H9 (cell line): Measurements from ENCODE around the gene PIGM. TPM values are rescaled to one million over a fixed set of nuclear protein-coding genes. Genes with fewer than 3 reads are reported as not detected.

Source experiments
- DNase-seq: peaks from one replicate; pipeline ENCODE4 v3.0.0-alpha.2; 2017
- H2AFZ ChIP-seq: one replicate; pipeline ENCODE4 v1.6.1; 2013; ENCODE audit warnings: mild to moderate bottlenecking, low read length, control low read depth, moderate library complexity
- H2AK5ac ChIP-seq: 2 replicates; pipeline ENCODE4 v1.6.1; 2013; ENCODE audit warnings: low read length, control low read depth, mixed read lengths; ENCODE audit not compliant: insufficient read length
- H2BK120ac ChIP-seq: one replicate; pipeline ENCODE4 v1.6.1; 2013; ENCODE audit warnings: low read depth, mild to moderate bottlenecking, low read length, control low read depth, inconsistent platforms; ENCODE audit not compliant: poor library complexity, severe bottlenecking
- H2BK12ac ChIP-seq: 2 replicates; pipeline ENCODE4 v1.6.1; 2013; ENCODE audit warnings: low read length, control low read depth, mixed read lengths, low read depth; ENCODE audit not compliant: insufficient read length
- H2BK15ac ChIP-seq: 2 replicates; pipeline ENCODE4 v1.6.1; 2013; ENCODE audit warnings: low read depth, low read length, control low read depth
- H2BK20ac ChIP-seq: one replicate; pipeline ENCODE4 v1.6.1; 2013; ENCODE audit warnings: low read depth, mild to moderate bottlenecking, low read length, control low read depth, inconsistent platforms; ENCODE audit not compliant: poor library complexity, severe bottlenecking
- H2BK5ac ChIP-seq: 2 replicates; pipeline ENCODE4 v1.6.1; 2013; ENCODE audit warnings: low read length, control low read depth, mixed read lengths; ENCODE audit not compliant: insufficient read length
- H3K14ac ChIP-seq: 2 replicates; pipeline ENCODE4 v1.6.1; 2013; ENCODE audit warnings: low read length, control low read depth; ENCODE audit not compliant: insufficient read depth
- H3K18ac ChIP-seq: 2 replicates; pipeline ENCODE4 v1.6.1; 2013; ENCODE audit warnings: low read depth, mild to moderate bottlenecking, mixed read lengths, low read length, control low read depth; ENCODE audit not compliant: insufficient read length
- H3K23ac ChIP-seq: 2 replicates; pipeline ENCODE4 v1.6.1; 2013; ENCODE audit warnings: low read length, control low read depth, mixed read lengths, low read depth; ENCODE audit not compliant: insufficient read length
- H3K23me2 ChIP-seq: 2 replicates; pipeline ENCODE4 v1.6.1; 2013; ENCODE audit warnings: low read depth, mild to moderate bottlenecking, mixed read lengths, low read length, control low read depth; ENCODE audit not compliant: insufficient read length, poor library complexity, severe bottlenecking
- H3K27ac ChIP-seq: 2 replicates; pipeline ENCODE4 v1.5.1; 2013; ENCODE audit warnings: low read length, control low read depth, mixed read lengths, low read depth; ENCODE audit not compliant: insufficient read length
- H3K27me3 ChIP-seq: 2 replicates; pipeline ENCODE4 v1.6.1; 2013; ENCODE audit warnings: low read length, control low read depth, inconsistent platforms; ENCODE audit not compliant: insufficient read depth
- H3K4ac ChIP-seq: 2 replicates; pipeline ENCODE4 v1.6.1; 2013; ENCODE audit warnings: low read depth, mild to moderate bottlenecking, control low read depth, inconsistent platforms, low read length, moderate library complexity
- H3K4me1 ChIP-seq: 2 replicates; pipeline ENCODE4 v1.6.1; 2013; ENCODE audit warnings: low read length, control low read depth, inconsistent platforms; ENCODE audit not compliant: insufficient read depth
- H3K4me2 ChIP-seq: 2 replicates; pipeline ENCODE4 v1.6.1; 2013; ENCODE audit warnings: low read length, control low read depth, mixed read lengths; ENCODE audit not compliant: insufficient read length, insufficient read depth
- H3K56ac ChIP-seq: 2 replicates; pipeline ENCODE4 v1.6.1; 2013; ENCODE audit warnings: low read depth, mild to moderate bottlenecking, mixed read lengths, low read length, control low read depth; ENCODE audit not compliant: insufficient read length
- H3K79me1 ChIP-seq: 2 replicates; pipeline ENCODE4 v1.6.1; 2013; ENCODE audit warnings: low read depth, mild to moderate bottlenecking, moderate library complexity, low read length, control low read depth, inconsistent platforms; ENCODE audit not compliant: insufficient read depth, poor library complexity, severe bottlenecking
- H3K79me2 ChIP-seq: 2 replicates; pipeline ENCODE4 v1.6.1; 2013; ENCODE audit warnings: low read length, control low read depth, inconsistent platforms; ENCODE audit not compliant: insufficient read depth
- H3K9ac ChIP-seq: 2 replicates; pipeline ENCODE4 v1.6.1; 2013; ENCODE audit warnings: low read length, control low read depth, mixed read lengths; ENCODE audit not compliant: insufficient read length; ENCODE audit errors: extremely low read depth
- H3K9me3 ChIP-seq: one replicate; pipeline ENCODE4 v1.6.1; 2013; ENCODE audit warnings: low read depth, low read length, inconsistent platforms; ENCODE audit not compliant: control insufficient read depth
- H3T11ph ChIP-seq: one replicate; pipeline ENCODE4 v1.6.1; 2013; ENCODE audit warnings: mild to moderate bottlenecking, low read length, control low read depth, inconsistent platforms
- H4K20me1 ChIP-seq: one replicate; pipeline ENCODE4 v1.6.1; 2013; ENCODE audit not compliant: control insufficient read depth, insufficient read length, insufficient read depth
- H4K5ac ChIP-seq: 2 replicates; pipeline ENCODE4 v1.6.1; 2013; ENCODE audit warnings: low read depth, mild to moderate bottlenecking, mixed read lengths, low read length, control low read depth; ENCODE audit not compliant: insufficient read length
- H4K8ac ChIP-seq: replicated peaks from 2 replicates; pipeline ENCODE4 v1.6.1; 2013; ENCODE audit warnings: low read length, control low read depth, mixed read lengths, low read depth; ENCODE audit not compliant: insufficient read length
- H4K91ac ChIP-seq: 2 replicates; pipeline ENCODE4 v1.6.1; 2013; ENCODE audit warnings: low read depth, mild to moderate bottlenecking, moderate library complexity, mixed read lengths, low read length, control low read depth; ENCODE audit not compliant: insufficient read length
- H3K27ac Mint-ChIP-seq, 3 experiments: 2 replicates in 2 of 3; 3 replicates in 1 of 3; pipeline ENCODE4 v1.8.0; 2020 to 2021; ENCODE audit warnings: mixed read lengths in 3 of 3, mild to moderate bottlenecking in 1 of 3, moderate library complexity in 1 of 3
- H3K27me3 Mint-ChIP-seq: 2 replicates; pipeline ENCODE4 v1.8.0; 2021; ENCODE audit warnings: low read depth, mild to moderate bottlenecking, moderate library complexity, mixed read lengths
- H3K36me3 Mint-ChIP-seq, 3 experiments: 2 replicates in 2 of 3; 3 replicates in 1 of 3; pipeline ENCODE4 v1.8.0; 2020 to 2021; ENCODE audit warnings: low read depth in 3 of 3, mixed read lengths in 3 of 3; ENCODE audit not compliant: insufficient read depth in 1 of 3
- H3K4me1 Mint-ChIP-seq, 2 experiments: 2 replicates each; pipeline ENCODE4 v1.8.0; 2020; ENCODE audit warnings: mixed read lengths in 2 of 2
- H3K4me3 Mint-ChIP-seq, 2 experiments: 2 replicates in 1 of 2; 3 replicates in 1 of 2; pipeline ENCODE4 v1.8.0; 2020 to 2021; ENCODE audit warnings: mild to moderate bottlenecking in 2 of 2, mixed read lengths in 2 of 2, moderate library complexity in 1 of 2
- H3K9me3 Mint-ChIP-seq, 2 experiments: 2 replicates in 1 of 2; 3 replicates in 1 of 2; pipeline ENCODE4 v1.8.0; 2020; ENCODE audit warnings: mild to moderate bottlenecking in 2 of 2, mixed read lengths in 2 of 2, moderate library complexity in 1 of 2
- CTCF ChIP-seq: fragments of 200-600 bp; sonication (generic); conservative IDR thresholded peaks from 3 replicates; pipeline ENCODE4 v1.8.0; 2021; ENCODE audit warnings: antibody characterized with exemption, mild to moderate bottlenecking
- WGBS: extraction: QIAGEN DNeasy Blood & Tissue Kit; methylation state at CpG from one replicate; pipeline ENCODE4 v1.1.7; 2013; ENCODE audit warnings: missing lambda C conversion rate, low lambda C conversion rate, mixed read lengths; ENCODE audit not compliant: insufficient read length; ENCODE audit errors: extremely low coverage; 5-methylcytosine and 5-hydroxymethylcytosine counted together
- total RNA-seq: library from RNA; stranded (reverse); gene quantifications from 2 replicates; pipeline ENCODE4 v1.2.1, GENCODE V29; 2021

Gene PIGM
- total RNA-seq, 1 experiment from 2014 or later = 5.9 TPM

GRCh38 chr1:160049101-160049500 lies 17.3 kb upstream of the PIGM start:
- no peak overlapping the region for H3K4ac ChIP-seq
- H2BK5ac ChIP-seq = no peak overlapping the region
- no peak overlapping the region for H4K91ac ChIP-seq
- H3K23ac ChIP-seq = no peak overlapping the region
- H3K79me1 ChIP-seq = no peaks in the 10 kb centered on the region
- Mint-ChIP-seq H3K27ac (no peak overlapping the region), H3K27me3 (peaks cover 20% of the 10 kb centered on the region), H3K9me3 (no peaks in the 10 kb centered on the region), H3K36me3 (no peaks in the 10 kb centered on the region), H3K4me3 (no peak overlapping the region), H3K4me1 (peaks cover 28 to 35% of the 10 kb centered on the region in 2 experiments)
- H3K18ac ChIP-seq = no peak overlapping the region
- no peak for TF ChIP-seq CTCF
- no peaks in the 10 kb centered on the region for H4K20me1 ChIP-seq
- no peaks in the 10 kb centered on the region for H3K79me2 ChIP-seq
- H3K9me3 ChIP-seq = no peaks in the 10 kb centered on the region
- H3K27me3 ChIP-seq = no peaks in the 10 kb centered on the region
- no peak overlapping the region for H3K27ac ChIP-seq
- H2BK15ac ChIP-seq = no peak overlapping the region
- no peak overlapping the region for H2BK12ac ChIP-seq
- peaks cover 6% of the 10 kb centered on the region; the same call in 1 of the 2 replicates for H3K4me1 ChIP-seq
- no CpG with 5 or more reads among the region's 3 CpGs for WGBS
- no peaks in the 10 kb centered on the region for H3K23me2 ChIP-seq
- no peak overlapping the region for H2AFZ ChIP-seq
- no peak overlapping the region for H4K8ac ChIP-seq
- H3K4me2 ChIP-seq = no peak overlapping the region
- H3K9ac ChIP-seq = no peak overlapping the region
- no peak for DNase-seq
- no peak overlapping the region for H3T11ph ChIP-seq
- H2BK20ac ChIP-seq = no peak overlapping the region
- H4K5ac ChIP-seq = no peak overlapping the region
- H2AK5ac ChIP-seq = no peak overlapping the region
- H3K56ac ChIP-seq = no peak overlapping the region
- no peak overlapping the region for H3K14ac ChIP-seq
- no peak overlapping the region for H2BK120ac ChIP-seq
